Astrocyte of the hippocampus (primary cell): ENCODE results near the gene TAX1BP1.
A peak's percentile ranks its signal among the peaks of the same experiment; 100 is the strongest.
"Not testable (repeated sequence)": the region's sequence is repeated elsewhere in the genome, so short reads cannot be mapped to it uniquely, and the experiment has no call there.

Experiments
- DNase-seq: peaks from one replicate; pipeline ENCODE4 v3.0.0; 2011; ENCODE audit warnings: low read depth, low spot score

TAX1BP1 gene

DNA sequence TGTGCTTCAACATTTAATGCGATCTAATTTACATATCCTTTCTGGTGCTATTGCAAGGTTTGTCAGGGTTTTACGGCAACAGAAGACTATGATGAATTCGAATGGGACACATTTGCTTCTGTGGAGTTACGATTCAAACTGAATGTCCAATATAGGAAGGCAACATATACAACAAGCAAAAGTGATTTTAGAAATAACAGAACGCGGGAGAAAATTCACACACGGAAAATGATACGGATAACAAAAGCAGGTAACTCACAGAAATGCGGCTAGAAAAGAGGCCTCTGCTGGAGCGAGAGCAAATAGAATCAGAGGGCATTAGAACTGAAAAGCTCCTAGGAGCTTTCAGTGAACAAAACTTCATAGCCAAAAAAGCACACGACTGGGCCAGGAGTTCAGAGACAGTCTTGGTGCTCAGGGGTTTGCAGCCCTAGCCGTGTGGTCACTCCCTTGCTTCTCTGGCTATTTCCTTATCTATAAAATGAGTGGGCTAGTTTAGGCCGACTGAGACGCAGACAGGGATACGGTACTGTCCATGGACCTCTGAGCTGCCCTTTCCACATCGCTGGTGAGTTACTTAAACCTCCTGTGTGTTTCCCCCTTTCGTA lies 557 bp upstream of the TAX1BP1 start:
- no peak for DNase-seq

DNA sequence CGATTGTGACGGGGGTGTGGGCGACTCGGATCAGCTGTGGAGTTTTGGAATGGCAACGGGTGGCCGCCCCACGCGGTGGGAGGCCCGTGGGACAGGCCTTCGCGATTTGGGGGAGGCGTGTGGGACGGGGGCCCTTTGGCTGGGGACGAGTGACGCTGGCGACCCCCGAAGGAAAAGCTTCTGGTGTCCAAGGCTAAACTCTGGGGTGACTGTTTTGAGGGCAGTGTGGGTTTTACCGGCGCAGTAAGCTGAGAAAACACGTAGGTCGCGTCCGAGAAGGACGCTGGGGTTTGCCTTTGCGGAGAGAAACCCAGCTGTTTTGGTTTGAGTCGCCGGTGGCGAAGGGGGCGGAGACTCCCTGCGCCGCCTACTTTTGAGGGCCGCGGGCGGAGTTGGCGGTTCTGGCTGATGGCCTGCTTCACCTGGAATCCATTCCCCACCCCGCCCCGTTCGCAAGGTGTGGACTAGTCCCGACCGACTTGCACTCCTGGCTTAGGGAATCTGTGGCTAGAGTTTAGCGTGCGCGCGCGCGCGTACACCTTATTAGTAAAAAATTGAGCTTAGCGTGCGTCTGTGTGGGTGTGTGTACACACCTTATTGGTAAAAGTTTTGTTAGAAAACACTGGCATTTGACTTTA lies 606 bp downstream of the TAX1BP1 start:
- DNase-seq, result peak; percentile 90

GRCh38 chr7:27742091-27742710 lies 2.2 kb downstream of the TAX1BP1 start:
- not testable (repeated sequence) for DNase-seq

DNA sequence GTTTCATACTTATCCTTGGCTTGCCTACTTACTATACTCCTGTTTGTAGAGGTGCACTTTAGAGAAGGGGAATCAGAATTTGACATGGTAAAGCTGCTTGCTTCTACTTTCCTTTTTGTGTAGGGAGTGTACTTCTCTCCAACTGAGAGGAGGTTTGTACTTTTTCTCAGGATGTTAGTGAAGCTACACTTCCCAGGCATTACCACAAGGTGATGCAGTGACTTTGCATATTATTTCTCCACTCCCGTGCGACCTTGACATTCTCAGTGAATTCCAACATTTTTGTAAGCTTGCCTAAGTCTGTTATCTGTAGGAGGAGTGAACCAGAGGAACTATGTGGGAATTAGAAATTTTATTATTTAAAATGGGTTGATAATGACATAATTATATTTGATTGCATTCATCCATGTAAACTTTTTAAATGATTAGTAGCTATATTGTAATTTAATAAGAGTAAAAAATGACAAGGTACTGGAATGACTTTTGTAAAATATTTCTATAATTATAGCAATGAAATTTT lies 5.2 kb downstream of the TAX1BP1 start:
- DNase-seq, result peak; percentile 88

DNA sequence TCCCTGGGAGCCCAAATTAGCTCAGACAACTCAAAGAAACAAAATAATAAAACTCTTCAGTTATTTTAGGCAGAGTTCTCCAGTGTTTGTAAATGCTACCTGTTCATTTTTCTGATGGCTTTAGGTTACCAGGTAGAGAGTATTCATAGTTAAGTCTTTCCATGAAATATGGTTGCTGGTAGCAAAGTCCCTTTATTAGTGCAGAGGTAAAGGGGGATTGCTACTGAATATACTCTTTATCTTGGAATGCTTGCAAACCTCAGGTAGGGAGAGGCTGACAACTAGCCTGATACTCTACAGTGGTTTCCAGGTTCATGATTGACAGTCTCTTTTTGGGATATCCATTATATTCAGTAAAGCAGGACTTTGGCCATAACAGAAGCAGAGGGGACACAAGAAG lies 6.5 kb downstream of the TAX1BP1 start:
- no peak for DNase-seq

- DNase-seq, result no peak
These were observed 7.0 kb downstream of the TAX1BP1 start for GRCh38 chr7:27746978-27747377.

DNA sequence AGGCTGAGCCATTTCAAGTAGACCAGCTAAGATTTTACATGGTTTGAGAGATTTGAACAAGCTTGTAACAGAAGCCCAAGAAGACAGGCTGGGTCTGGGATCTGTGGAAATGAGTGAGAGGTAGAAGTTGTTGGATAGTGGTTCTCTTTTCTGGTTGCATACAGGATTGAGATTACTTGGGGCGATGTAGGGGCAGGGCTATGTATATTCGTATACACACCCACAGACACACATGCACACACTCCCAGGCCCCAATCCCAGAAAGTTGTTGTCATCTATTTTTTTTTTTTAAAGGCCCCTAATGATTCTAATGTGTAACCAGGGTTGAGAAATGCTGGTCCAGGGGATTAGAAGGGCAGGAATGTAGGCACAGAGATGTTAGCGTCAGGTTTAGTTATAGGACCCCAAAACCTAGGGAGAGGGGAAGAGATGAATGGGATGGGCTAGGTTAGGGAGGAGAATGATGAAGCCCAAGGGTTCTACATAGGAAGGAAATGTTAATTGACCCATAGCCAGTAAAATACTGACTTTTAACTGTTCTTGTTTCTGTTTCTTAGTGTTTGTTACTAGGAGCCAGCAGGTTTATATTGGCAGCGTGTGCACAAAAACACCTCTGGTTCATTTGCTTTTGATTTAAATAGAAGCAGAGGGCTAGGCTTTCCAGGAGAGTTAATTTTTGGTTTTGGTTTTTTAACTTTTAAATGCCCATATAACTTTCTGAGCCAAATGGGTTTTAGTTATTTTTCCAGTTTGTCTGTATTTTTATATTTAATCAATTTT lies 7.8 kb downstream of the TAX1BP1 start:
- DNase-seq, result peak; percentile 50

- no peak for DNase-seq
These were observed 10.4 kb downstream of the TAX1BP1 start for GRCh38 chr7:27750316-27750715.

GRCh38 chr7:27751888-27752660 lies 12.1 kb downstream of the TAX1BP1 start:
- no peak for DNase-seq

GRCh38 chr7:27753863-27754262 lies 13.9 kb downstream of the TAX1BP1 start:
- DNase-seq, result no peak

DNA sequence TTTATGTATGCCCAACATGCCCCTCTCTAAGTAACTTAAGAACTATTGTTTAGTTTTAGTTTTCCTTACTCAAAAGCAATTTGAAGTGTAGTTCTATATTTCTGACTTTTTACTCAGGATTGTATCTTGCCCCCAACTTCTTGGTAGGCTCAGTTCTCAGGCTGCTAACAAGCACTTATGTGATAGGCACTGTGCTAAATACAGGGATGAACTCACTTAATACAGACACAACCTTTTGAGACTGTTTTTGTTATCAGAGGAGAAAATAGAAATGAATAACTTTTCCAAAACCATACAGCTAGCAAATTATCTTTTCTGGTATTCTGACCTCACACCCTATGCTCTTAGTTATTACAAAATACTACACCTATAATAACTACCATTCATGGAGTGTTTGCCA lies 16.3 kb downstream of the TAX1BP1 start:
- DNase-seq, result no peak

GRCh38 chr7:27759491-27759890 lies 19.5 kb downstream of the TAX1BP1 start:
- DNase-seq, result no peak

GRCh38 chr7:27762062-27762461 lies 22.1 kb downstream of the TAX1BP1 start:
- no peak for DNase-seq

DNA sequence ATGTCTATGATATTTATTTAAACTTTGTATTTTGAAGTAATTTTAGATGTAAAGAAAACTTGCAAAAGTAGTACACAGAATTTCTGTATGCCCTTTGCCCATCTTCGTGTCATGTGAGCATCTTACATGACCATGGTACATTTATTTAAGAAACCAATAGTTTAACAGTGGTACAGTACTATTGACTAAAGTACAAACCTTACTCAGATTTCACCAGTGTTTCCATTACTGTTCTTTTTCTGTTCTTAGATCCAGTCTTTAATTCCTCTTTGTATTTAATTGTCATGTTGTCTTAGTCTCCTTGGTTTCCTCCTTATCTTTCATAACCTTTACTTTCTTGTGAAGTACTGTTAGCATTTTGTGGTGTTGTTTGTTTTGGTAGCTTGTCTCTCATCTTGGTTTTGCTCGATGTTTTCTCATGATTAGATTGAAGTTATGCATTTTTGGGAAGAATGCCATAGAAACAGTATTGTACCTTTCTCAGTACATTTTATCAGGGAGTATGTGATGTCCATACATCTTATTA lies 24.1 kb downstream of the TAX1BP1 start:
- DNase-seq, result peak; percentile 51

- DNase-seq, result peak; percentile 16
These were observed 25.9 kb downstream of the TAX1BP1 start for GRCh38 chr7:27765841-27766240.

- peak; percentile 47 for DNase-seq
These were observed 27.4 kb downstream of the TAX1BP1 start for GRCh38 chr7:27767374-27767773.

GRCh38 chr7:27771111-27771510 lies 31.1 kb downstream of the TAX1BP1 start:
- DNase-seq, result no peak

DNA sequence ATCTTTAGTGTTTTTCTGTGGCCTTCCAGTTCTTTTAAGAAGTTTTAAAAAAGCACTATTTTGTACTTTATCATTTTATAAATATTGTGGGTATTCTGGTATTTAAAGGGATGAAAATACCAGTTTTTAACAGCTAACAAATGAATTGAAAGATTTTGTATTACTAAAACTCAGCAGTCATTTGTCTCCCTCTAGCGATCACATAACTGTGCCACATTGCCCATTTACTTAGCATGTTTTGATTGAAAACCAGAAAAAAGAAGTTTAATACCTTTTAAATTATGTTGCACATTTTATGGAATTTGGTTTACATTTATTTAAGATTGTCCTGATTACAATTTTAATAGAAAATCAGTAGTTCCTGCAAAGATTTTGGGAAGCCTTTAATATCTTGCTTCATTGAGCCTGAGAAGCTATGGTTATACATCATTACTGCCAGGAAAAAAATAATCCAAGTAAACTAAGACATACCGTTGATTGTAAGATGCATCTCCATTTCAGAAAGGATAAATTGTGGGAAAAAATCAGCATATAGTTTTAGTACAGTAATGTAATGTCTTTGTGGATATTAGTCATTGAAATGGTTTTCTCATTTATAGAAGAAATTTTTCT lies 34.9 kb downstream of the TAX1BP1 start:
- DNase-seq, result peak; percentile 49

DNA sequence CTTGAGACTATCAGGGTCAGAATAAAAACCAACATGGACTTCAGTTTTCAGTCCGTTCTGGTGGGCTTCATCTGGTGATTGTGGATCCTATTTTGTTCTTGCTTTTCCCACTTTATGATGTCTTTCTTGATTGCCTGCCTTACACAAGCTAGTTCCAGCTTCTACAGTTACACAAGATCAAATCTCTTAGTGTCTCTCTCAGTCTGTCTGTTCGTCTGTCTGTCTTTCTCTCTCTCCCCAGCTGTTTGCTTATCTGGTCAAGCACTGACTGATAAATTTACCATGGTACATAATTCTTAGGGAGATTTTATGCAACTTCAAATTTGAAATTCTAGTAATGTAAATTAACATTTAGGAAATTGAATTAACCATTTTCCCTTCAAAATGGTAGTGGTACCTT lies 35.8 kb downstream of the TAX1BP1 start:
- no peak for DNase-seq

GRCh38 chr7:27777662-27778061 lies 37.7 kb downstream of the TAX1BP1 start:
- DNase-seq, result no peak

DNA sequence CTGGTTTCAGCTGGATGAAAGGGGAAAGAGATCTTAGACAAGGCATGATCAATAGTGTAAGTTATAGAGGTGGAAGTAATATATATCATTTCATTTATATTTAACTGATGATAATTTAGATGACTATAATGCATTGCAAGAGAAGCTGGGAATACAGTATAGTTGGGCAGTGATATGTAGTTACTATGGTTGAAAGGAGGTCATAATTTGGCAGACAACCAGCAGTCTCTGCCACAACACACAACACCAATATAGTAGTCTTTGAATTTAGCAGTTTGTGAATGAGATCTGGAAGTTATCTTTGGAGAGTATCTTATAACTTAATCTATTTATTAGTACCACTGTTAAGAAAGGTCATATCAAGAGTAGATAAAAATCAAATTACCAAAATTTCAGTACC lies 39.9 kb downstream of the TAX1BP1 start:
- peak; percentile 13 for DNase-seq
